Measurements from ENCODE around the gene EPB41.
"Not testable (repeated sequence)": the region's sequence is repeated elsewhere in the genome, so short reads cannot be mapped to it uniquely, and the experiment has no call there.

EPB41 gene

GRCh38 chr1:29108041-29108440 is 193.7 kb downstream of the EPB41 start:
- not testable (repeated sequence) for DNase-seq (ENCODE audit: low read depth in 2 of 2)

GRCh38 chr1:29112705-29113412 is 198.5 kb downstream of the EPB41 start:
- DNase-seq (ENCODE audit: low read depth in 2 of 2) = no peak

- no peak for DNase-seq (ENCODE audit: low read depth in 2 of 2)
These were observed 199.2 kb downstream of the EPB41 start for GRCh38 chr1:29113413-29114117.

- no peak for DNase-seq (ENCODE audit: low read depth in 2 of 2)
These were observed 200.3 kb downstream of the EPB41 start for GRCh38 chr1:29114654-29115053.

DNA sequence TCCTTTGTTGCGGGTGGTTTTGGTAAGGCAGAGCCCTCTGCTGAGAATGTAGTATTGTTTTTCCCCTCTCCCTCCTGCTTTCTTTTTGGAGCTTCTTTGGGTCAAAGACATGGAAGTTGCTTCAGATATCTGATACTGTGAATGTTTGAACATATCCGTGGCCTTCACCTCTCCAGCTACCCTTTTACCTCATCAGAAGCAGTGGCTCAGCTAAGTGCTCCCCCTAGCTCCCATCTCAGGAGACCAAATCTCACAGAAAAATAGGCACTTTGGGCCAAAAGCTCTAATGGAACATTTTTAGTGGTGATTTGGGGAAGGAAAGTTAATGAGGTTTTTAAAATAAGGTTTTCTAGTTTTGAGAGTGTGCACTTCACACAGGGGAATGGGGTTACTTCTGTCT is 203.0 kb downstream of the EPB41 start:
- DNase-seq (ENCODE audit: low read depth in 2 of 2) = no peak

GRCh38 chr1:29119121-29119929 is 205.0 kb downstream of the EPB41 start:
- DNase-seq (ENCODE audit: low read depth in 2 of 2) = no peak

GRCh38 chr1:29120367-29120766 is 206.0 kb downstream of the EPB41 start:
- no peak for DNase-seq (ENCODE audit: low read depth in 2 of 2)

DNA sequence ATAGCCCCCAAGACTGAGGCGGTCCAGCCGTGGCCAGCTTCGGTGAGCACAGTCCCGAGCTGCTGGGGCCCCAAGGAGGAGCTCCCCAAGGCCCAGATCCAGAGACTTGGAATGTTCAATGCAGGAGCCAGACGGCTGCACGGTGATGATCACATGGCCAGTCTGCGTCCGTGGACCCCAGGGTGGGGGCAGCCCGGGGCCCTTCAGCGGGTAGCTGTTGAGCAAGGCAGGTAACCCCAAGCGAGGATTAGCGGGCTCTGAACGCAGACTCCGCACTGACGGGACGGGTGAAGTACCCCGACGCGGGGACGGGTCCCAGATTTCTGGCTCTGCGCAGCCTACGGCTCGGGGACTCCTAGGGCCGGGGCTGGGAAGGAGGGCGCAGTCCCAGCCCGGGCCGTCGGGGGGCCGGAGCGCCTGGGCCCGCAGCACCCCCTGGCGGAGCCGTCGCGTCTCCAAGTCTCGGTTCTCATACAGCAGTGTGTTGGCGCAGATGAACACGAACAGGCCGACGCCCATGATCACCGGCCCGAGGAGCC is 206.6 kb downstream of the EPB41 start:
- DNase-seq (ENCODE audit: low read depth in 2 of 2) = peak; percentile 9 to 42

- DNase-seq (ENCODE audit: low read depth in 2 of 2) = no peak
These were observed 207.2 kb downstream of the EPB41 start for GRCh38 chr1:29121516-29121935.

GRCh38 chr1:29121936-29122681 is 207.7 kb downstream of the EPB41 start:
- DNase-seq (ENCODE audit: low read depth in 2 of 2) = no peak

- DNase-seq (ENCODE audit: low read depth in 2 of 2) = no peak
These were observed 208.3 kb downstream of the EPB41 start for GRCh38 chr1:29122682-29123052.

- no peak for DNase-seq (ENCODE audit: low read depth in 2 of 2)
These were observed 208.9 kb downstream of the EPB41 start for GRCh38 chr1:29123053-29123886.

DNA sequence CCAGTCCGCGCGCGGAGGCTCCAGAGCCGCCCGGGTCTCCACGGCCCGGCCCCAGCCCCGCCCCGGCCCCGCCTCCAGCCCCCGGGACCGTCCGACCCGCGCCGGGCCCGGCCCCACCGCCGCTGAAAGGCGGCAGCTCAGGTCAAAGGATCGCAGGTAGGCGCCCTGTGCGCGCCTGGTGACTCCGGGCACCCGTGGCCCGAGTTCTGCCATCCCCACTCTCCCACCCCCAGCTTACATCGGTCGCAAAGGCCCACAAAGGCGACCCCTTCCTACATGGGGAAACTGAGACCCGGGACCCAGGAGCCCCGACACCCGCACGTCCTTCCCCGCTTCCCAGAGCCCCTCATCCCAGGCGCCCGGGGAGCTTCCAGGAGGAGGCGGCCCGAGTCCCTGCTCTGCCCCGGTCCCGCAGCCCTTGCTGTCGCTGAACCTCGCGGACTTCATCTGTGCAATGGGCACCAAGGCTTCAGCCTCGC is 209.6 kb downstream of the EPB41 start, which contains the start of gene TMEM200B:
TMEM200B (minus strand) TSS at position 17 of the 479 bp plus-strand sequence. CDS start 2,075 bp downstream, outside the sequence.
- no peak for DNase-seq (ENCODE audit: low read depth in 2 of 2)

- DNase-seq (ENCODE audit: low read depth in 2 of 2) = no peak
These were observed 210.2 kb downstream of the EPB41 start for GRCh38 chr1:29124366-29125236.

DNA sequence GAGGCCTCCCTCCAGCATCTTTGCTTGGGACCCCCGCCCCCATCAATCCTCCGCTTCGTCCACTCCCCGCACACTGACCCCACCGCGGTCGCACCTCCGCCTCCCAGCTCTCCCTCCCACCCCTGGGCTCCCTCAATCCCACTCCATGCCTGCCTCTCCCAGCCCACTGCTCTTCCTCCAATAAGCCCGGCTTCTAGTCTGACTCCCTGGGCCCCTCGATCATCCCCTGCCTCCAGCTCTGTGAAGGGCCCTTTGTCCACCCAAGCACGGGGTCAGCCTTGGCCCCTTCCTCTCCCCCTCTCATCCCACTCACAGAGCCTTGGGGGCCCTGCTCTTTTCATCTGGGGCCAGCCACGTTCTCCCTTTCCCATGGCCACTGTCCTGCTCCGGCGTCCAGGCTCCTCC is 210.9 kb downstream of the EPB41 start:
- DNase-seq (ENCODE audit: low read depth in 2 of 2) = no peak

DNA sequence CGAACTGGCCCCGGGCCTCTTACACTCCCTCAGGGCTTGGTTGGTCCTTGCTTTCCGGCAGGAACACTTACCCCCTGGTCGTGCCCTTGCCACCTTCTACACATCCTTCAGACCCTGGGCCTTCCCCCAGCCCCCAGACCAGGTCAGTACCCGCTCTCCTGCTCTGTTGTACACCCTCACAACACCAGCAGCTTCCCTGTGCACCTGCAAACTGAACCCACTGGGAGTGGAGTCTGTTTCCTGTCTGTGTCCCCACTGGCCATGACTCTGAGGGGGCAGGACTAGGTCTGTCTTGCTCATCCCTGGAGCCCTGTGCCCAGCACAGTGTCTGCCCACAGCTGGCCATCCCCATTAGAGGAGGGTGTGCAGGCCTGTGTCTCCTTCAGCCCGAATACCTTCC is 211.4 kb downstream of the EPB41 start:
- DNase-seq (ENCODE audit: low read depth in 2 of 2) = no peak

- no peak for DNase-seq (ENCODE audit: low read depth in 2 of 2)
These were observed 211.8 kb downstream of the EPB41 start for GRCh38 chr1:29126198-29126597.

DNA sequence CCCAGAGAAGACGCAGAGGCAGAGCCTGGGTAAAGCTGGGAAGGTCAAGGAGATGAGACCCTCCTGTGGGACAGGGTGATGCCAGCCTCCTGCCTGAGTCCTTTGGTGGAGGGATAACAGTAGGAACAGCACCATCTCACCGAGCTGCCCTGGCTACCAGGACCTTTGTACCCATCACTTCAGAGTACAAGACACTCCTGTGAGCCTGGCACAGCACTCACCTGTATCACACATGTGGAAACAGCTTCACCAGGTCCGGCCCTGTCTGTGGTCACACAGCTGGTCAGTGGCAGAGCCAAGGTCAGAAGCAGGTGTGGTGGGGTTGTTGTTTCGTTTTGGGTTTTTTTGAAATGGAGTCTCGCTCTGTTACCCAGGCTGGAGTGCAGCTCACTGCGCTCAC is 214.4 kb downstream of the EPB41 start:
- DNase-seq (ENCODE audit: low read depth in 2 of 2) = no peak

- no peak for DNase-seq (ENCODE audit: low read depth in 2 of 2)
These were observed 215.5 kb downstream of the EPB41 start for GRCh38 chr1:29129916-29130315.

Measured in stimulated activated CD4-positive, alpha-beta T cell treated with anti-CD3 and anti-CD28 coated beads, Interleukin-1b, Interleukin-23, amount 100 ng/mL, for 1 hour (primary cell).